Duodenal mucosa (tissue), 2 donors: ENCODE data around the gene FLT3.

ENCODE experiments used
- H3K27ac ChIP-seq: one replicate; pipeline ENCODE4 v1.7.0; 2013; ENCODE audit warnings: low read depth, low read length
- H3K27me3 ChIP-seq, 2 donors: one replicate each; pipeline ENCODE4 v1.7.0; 2013; ENCODE audit warnings: low read length in 2 of 2, control low read depth in 1 of 2; ENCODE audit not compliant: insufficient read depth in 2 of 2, control insufficient read depth in 1 of 2
- H3K36me3 ChIP-seq, 2 donors: one replicate each; pipeline ENCODE4 v1.7.0; 2013; ENCODE audit warnings: low read length in 2 of 2, control low read depth in 1 of 2; ENCODE audit not compliant: insufficient read depth in 2 of 2, control insufficient read depth in 1 of 2
- H3K4me1 ChIP-seq, 2 donors: one replicate each; pipeline ENCODE4 v1.7.0; 2013; ENCODE audit warnings: low read length in 2 of 2, control low read depth in 1 of 2; ENCODE audit not compliant: insufficient read depth in 2 of 2, control insufficient read depth in 1 of 2
- H3K4me3 ChIP-seq, 2 donors: one replicate each; pipeline ENCODE4 v1.7.0; 2013; ENCODE audit warnings: low read length in 2 of 2, low read depth in 1 of 2
- H3K9ac ChIP-seq, 2 donors: one replicate each; pipeline ENCODE4 v1.7.0; 2013; ENCODE audit warnings: low read length in 2 of 2, low read depth in 1 of 2
- H3K9me3 ChIP-seq, 2 donors: one replicate each; pipeline ENCODE4 v1.7.0; 2013; ENCODE audit warnings: low read length in 2 of 2, control low read depth in 1 of 2; ENCODE audit not compliant: control insufficient read depth in 1 of 2

Gene FLT3

GRCh38 chr13:27976362-27977091, 123.8 kb downstream of the FLT3 start:
- peak overlapping the region; percentile 88 to 89 for H3K9ac ChIP-seq
- H3K27ac ChIP-seq, result peak overlapping the region; percentile 63
- no peaks in the 10 kb centered on the region for H3K9me3 ChIP-seq
- H3K4me1 ChIP-seq, result peaks cover 24 to 31% of the 10 kb centered on the region in 2 donors
- H3K36me3 ChIP-seq, result no peaks in the 10 kb centered on the region
- peaks cover 25 to 35% of the 10 kb centered on the region in 2 donors for H3K27me3 ChIP-seq
- peak overlapping the region; percentile 62 to 74 for H3K4me3 ChIP-seq

GRCh38 chr13:27975564-27976361, 124.6 kb downstream of the FLT3 start:
- no peaks in the 10 kb centered on the region for H3K36me3 ChIP-seq

GRCh38 chr13:27973961-27974662, 126.3 kb downstream of the FLT3 start:
- Histone ChIP-seq H3K27me3 (peaks cover 21 to 35% of the 10 kb centered on the region in 2 donors), H3K36me3 (no peaks in the 10 kb centered on the region), H3K4me1 (peaks cover 33 to 46% of the 10 kb centered on the region in 2 donors), H3K9ac (no peak overlapping the region), H3K9me3 (no peaks in the 10 kb centered on the region), H3K27ac (no peak overlapping the region), H3K4me3 (no peak overlapping the region)

More at GRCh38 chr13:27975564-27976361, 124.6 kb downstream of the FLT3 start:
- H3K27me3 ChIP-seq, result peaks cover 29 to 35% of the 10 kb centered on the region in 2 donors
- H3K9me3 ChIP-seq, result no peaks in the 10 kb centered on the region
- H3K4me3 ChIP-seq, result peak overlapping the region; percentile 62 to 74
- H3K4me1 ChIP-seq, result peaks cover 31 to 37% of the 10 kb centered on the region in 2 donors
- peak overlapping the region; percentile 63 for H3K27ac ChIP-seq
- H3K9ac ChIP-seq, result peak overlapping the region; percentile 88 to 89

- peaks cover 19 to 30% of the 10 kb centered on the region in 2 donors for H3K27me3 ChIP-seq
- H3K9ac ChIP-seq, result peak overlapping the region in 1 of 2 donors; percentile 3
- no peaks in the 10 kb centered on the region for H3K36me3 ChIP-seq
- no peak overlapping the region for H3K27ac ChIP-seq
- H3K4me3 ChIP-seq, result no peak overlapping the region
- H3K4me1 ChIP-seq, result peaks cover 33 to 46% of the 10 kb centered on the region in 2 donors
- no peaks in the 10 kb centered on the region for H3K9me3 ChIP-seq
These were observed 127.1 kb downstream of the FLT3 start for GRCh38 chr13:27973291-27973690.

- no peaks in the 10 kb centered on the region for H3K36me3 ChIP-seq
- H3K9ac ChIP-seq, result peak overlapping the region; percentile 74 to 76
- H3K27ac ChIP-seq, result no peak overlapping the region
- no peaks in the 10 kb centered on the region for H3K9me3 ChIP-seq
- no peak overlapping the region for H3K4me3 ChIP-seq
- H3K4me1 ChIP-seq, result peaks cover 33 to 46% of the 10 kb centered on the region in 2 donors
- H3K27me3 ChIP-seq, result peaks cover 25 to 36% of the 10 kb centered on the region in 2 donors
These were observed 127.9 kb downstream of the FLT3 start for GRCh38 chr13:27972478-27972820.

- no peak overlapping the region for H3K27ac ChIP-seq
- peaks cover 27 to 41% of the 10 kb centered on the region in 2 donors for H3K27me3 ChIP-seq
- H3K36me3 ChIP-seq, result no peaks in the 10 kb centered on the region
- peak overlapping the region; percentile 74 to 76 for H3K9ac ChIP-seq
- H3K4me3 ChIP-seq, result peak overlapping the region in 1 of 2 donors; percentile 35
- H3K9me3 ChIP-seq, result no peaks in the 10 kb centered on the region
- peaks cover 33 to 46% of the 10 kb centered on the region in 2 donors for H3K4me1 ChIP-seq
These were observed 128.4 kb downstream of the FLT3 start for GRCh38 chr13:27971776-27972477.

GRCh38 chr13:27971236-27971645, 129.1 kb downstream of the FLT3 start:
- Histone ChIP-seq H3K27me3 (peaks cover 30 to 38% of the 10 kb centered on the region in 2 donors), H3K9ac (peak overlapping the region; percentile 74 to 76), H3K36me3 (no peaks in the 10 kb centered on the region), H3K9me3 (no peaks in the 10 kb centered on the region), H3K4me3 (peak overlapping the region; percentile 61 to 62), H3K27ac (peak overlapping the region; percentile 73), H3K4me1 (peaks cover 33 to 46% of the 10 kb centered on the region in 2 donors)

- no peaks in the 10 kb centered on the region for H3K36me3 ChIP-seq
- H3K4me3 ChIP-seq, result peak overlapping the region; percentile 61 to 62
- no peaks in the 10 kb centered on the region for H3K9me3 ChIP-seq
- H3K4me1 ChIP-seq, result peaks cover 33 to 46% of the 10 kb centered on the region in 2 donors
- peak overlapping the region; percentile 73 for H3K27ac ChIP-seq
- H3K27me3 ChIP-seq, result peaks cover 29 to 42% of the 10 kb centered on the region in 2 donors
- H3K9ac ChIP-seq, result peak overlapping the region; percentile 74 to 76
These were observed 129.8 kb downstream of the FLT3 start for GRCh38 chr13:27970382-27971235.

- peak overlapping the region; percentile 74 to 76 for H3K9ac ChIP-seq
These were observed 130.5 kb downstream of the FLT3 start for GRCh38 chr13:27969866-27970229.

More at GRCh38 chr13:27969866-27970229, 130.5 kb downstream of the FLT3 start:
- Histone ChIP-seq H3K27me3 (peaks cover 28 to 47% of the 10 kb centered on the region in 2 donors), H3K4me3 (peak overlapping the region; percentile 61 to 62), H3K36me3 (no peaks in the 10 kb centered on the region), H3K4me1 (peaks cover 33 to 46% of the 10 kb centered on the region in 2 donors), H3K9me3 (no peaks in the 10 kb centered on the region), H3K27ac (peak overlapping the region; percentile 73)
